PC-3 (cell line): ENCODE data around the gene SLC38A10. TPM values are rescaled to one million over a fixed set of nuclear protein-coding genes. Genes with fewer than 3 reads are reported as not detected.

ENCODE experiments used
- ATAC-seq: fragments of 200-7000 bp; cut with Tn5 transposase; 2 replicates; pipeline ENCODE4 v1.9.1; 2020; ENCODE audit warnings: mild to moderate bottlenecking, moderate library complexity
- BruUV-seq: library from RNA; stranded (reverse); fragments of 400-500 nt; replicated peaks from 2 replicates; lab custom pipeline; 2021; lab: Mats Ljungman, UMichigan
- CTCF ChIA-PET: fragments of 300-600 bp; sonication (Branson Sonifier 250); formaldehyde crosslinking; loops from one replicate; lab custom pipeline; 2022; ENCODE audit warnings: antibody characterized with exemption; lab: Charles Lee
- POLR2A ChIA-PET: fragments of 300-600 bp; sonication (Branson Sonifier 250); formaldehyde crosslinking; loops from one replicate; lab custom pipeline; 2022; ENCODE audit warnings: antibody characterized with exemption; ENCODE audit not compliant: unreplicated experiment; lab: Charles Lee
- DNase-seq: peaks from one replicate; pipeline ENCODE4 v3.0.0-alpha.2; 2015
- H2AFZ ChIP-seq: fragments of 300-600 bp; sonication (generic); 2 replicates; pipeline ENCODE4 v1.6.0; 2016; ENCODE audit warnings: antibody characterized with exemption, low read length
- H3F3A ChIP-seq: fragments of 300-600 bp; sonication (generic); one replicate; pipeline ENCODE4 v1.6.0; 2017; ENCODE audit warnings: antibody characterized with exemption, low read length, control low read depth, mild to moderate bottlenecking; ENCODE audit not compliant: unreplicated experiment
- H3K27ac ChIP-seq: fragments of 300-600 bp; sonication (generic); 2 replicates; pipeline ENCODE4 v1.5.1; 2016; ENCODE audit warnings: mild to moderate bottlenecking, low read length
- H3K27me3 ChIP-seq: fragments of 300-600 bp; sonication (generic); 2 replicates; pipeline ENCODE4 v1.6.1; 2016; ENCODE audit warnings: low read length, mixed read lengths
- H3K36me3 ChIP-seq: fragments of 300-600 bp; sonication (generic); 2 replicates; pipeline ENCODE4 v1.6.1; 2016; ENCODE audit warnings: low read depth, mixed run types, low read length, mixed read lengths
- H3K4me1 ChIP-seq: fragments of 300-600 bp; sonication (generic); 2 replicates; pipeline ENCODE4 v1.5.1; 2016; ENCODE audit warnings: low read length; ENCODE audit not compliant: insufficient read depth
- H3K4me2 ChIP-seq: fragments of 300-600 bp; sonication (generic); 2 replicates; pipeline ENCODE4 v1.6.0; 2016; ENCODE audit warnings: low read length
- H3K4me3 ChIP-seq: fragments of 300-600 bp; sonication (generic); 2 replicates; pipeline ENCODE4 v1.5.1; 2016; ENCODE audit warnings: mild to moderate bottlenecking, low read length, mixed read lengths
- H3K79me2 ChIP-seq: fragments of 300-600 bp; sonication (generic); 2 replicates; pipeline ENCODE4 v1.6.1; 2017; ENCODE audit warnings: low read length, mixed read lengths
- H3K9ac ChIP-seq: fragments of 300-600 bp; sonication (generic); 2 replicates; pipeline ENCODE4 v1.6.0; 2016; ENCODE audit warnings: mild to moderate bottlenecking, low read length
- H3K9me2 ChIP-seq: fragments of 300-600 bp; sonication (generic); replicated peaks from 2 replicates; pipeline ENCODE4 v1.6.1; 2016; ENCODE audit warnings: mixed run types, low read length, mixed read lengths
- H3K9me3 ChIP-seq: fragments of 300-600 bp; sonication (generic); 2 replicates; pipeline ENCODE4 v1.6.1; 2016; ENCODE audit warnings: low read length, mixed read lengths
- H4K20me1 ChIP-seq: fragments of 300-600 bp; sonication (generic); 2 replicates; pipeline ENCODE4 v1.6.1; 2016; ENCODE audit warnings: low read length, mixed read lengths
- EZH2 ChIP-seq: fragments of 300-600 bp; sonication (generic); IDR thresholded peaks from one replicate; pipeline ENCODE4 v1.6.1; 2017; ENCODE audit warnings: antibody characterized with exemption, mild to moderate bottlenecking, low read length; ENCODE audit not compliant: unreplicated experiment
- EZH2phosphoT487 ChIP-seq: fragments of 300-600 bp; sonication (generic); IDR thresholded peaks from 2 replicates; pipeline ENCODE4 v1.6.1; 2018; ENCODE audit warnings: mild to moderate bottlenecking, antibody characterized with exemption, low read length, borderline replicate concordance
- intact Hi-C: fragments of 100-400 bp; cut with micrococcal nuclease; formaldehyde crosslinking; loops from 2 replicates; pipeline ENCODE4 v1.9.0; 2023
- total RNA-seq: library from RNA; depleted of rRNA; stranded (reverse); fragments of >200 nt; gene quantifications from 2 replicates; pipeline ENCODE4 v1.2.3, GENCODE V29; 2014
- TF ChIP-seq, protein P1 (sequence below): fragments of 300-600 bp; sonication (generic); conservative IDR thresholded peaks from 2 replicates; pipeline ENCODE4 v1.5.1; 2017; ENCODE audit warnings: antibody characterized with exemption, low read depth, mild to moderate bottlenecking, low read length

The SLC38A10 gene
- total RNA-seq, 1 experiment from 2014 or later: 77.8 TPM

DNA sequence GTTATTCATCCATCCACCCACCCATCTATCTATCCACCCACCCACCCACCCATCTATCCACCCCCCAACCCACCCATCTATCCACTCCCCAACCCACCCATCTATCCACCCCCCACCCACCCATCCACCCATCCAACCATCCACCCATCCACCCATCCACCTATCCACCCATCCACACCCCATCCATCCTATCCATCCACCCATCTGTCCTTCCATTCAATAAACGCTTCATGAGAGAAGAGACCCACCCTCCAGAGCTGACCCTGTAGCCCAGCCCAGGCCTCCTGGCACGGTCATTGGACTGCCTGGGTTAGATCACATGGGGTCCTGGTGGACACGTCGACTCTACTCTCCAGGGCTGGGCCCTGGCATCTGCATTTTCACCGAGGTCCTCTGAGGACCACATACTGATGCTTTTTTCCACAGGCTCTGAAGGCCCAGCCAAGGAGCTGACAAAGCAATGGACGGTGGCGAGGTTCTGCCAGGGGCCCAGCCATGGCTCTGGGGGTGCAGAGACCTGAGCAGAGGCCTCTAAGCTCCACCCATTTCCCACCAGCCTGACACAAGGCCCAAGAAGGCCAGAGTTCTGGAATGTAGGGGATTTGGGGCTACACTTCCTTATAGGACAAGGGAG, 41.3 kb upstream of the SLC38A10 start:
- intact Hi-C loops: loop anchor here (5.0 kb wide), 1 partner anchor 39 kb away; the partner anchor contains the start of gene SLC38A10
- Histone ChIP-seq H3K27me3 (no peaks in the 10 kb centered on the region), H2AFZ (no peak overlapping the region), H3K9me2 (no peaks in the 10 kb centered on the region), H3K9me3 (no peaks in the 10 kb centered on the region), H3K4me2 (no peak overlapping the region), H3F3A (no peaks in the 10 kb centered on the region), H3K4me3 (no peak overlapping the region), H3K27ac (no peak overlapping the region), H4K20me1 (no peaks in the 10 kb centered on the region), H3K36me3 (no peaks in the 10 kb centered on the region), H3K79me2 (peaks cover 22% of the 10 kb centered on the region), H3K4me1 (peaks cover 35% of the 10 kb centered on the region), H3K9ac (no peak overlapping the region)
- DNase-seq (no peak), ATAC-seq (no peak)
- no TSS peak for BruUV-seq
- ChIA-PET CTCF (interaction anchor here (1.0 kb wide), 1 partner anchor 81 kb away, joined by 3 read pairs; no protein-coding TSS in a partner anchor), POLR2A (interaction anchor here (0.5 kb wide), 1 partner anchor 29 kb away, joined by 4 read pairs; no protein-coding TSS in a partner anchor)
- no peak for TF ChIP-seq EZH2
- no peak for TF ChIP-seq EZH2phosphoT487
- TF ChIP-seq, protein P1, sequence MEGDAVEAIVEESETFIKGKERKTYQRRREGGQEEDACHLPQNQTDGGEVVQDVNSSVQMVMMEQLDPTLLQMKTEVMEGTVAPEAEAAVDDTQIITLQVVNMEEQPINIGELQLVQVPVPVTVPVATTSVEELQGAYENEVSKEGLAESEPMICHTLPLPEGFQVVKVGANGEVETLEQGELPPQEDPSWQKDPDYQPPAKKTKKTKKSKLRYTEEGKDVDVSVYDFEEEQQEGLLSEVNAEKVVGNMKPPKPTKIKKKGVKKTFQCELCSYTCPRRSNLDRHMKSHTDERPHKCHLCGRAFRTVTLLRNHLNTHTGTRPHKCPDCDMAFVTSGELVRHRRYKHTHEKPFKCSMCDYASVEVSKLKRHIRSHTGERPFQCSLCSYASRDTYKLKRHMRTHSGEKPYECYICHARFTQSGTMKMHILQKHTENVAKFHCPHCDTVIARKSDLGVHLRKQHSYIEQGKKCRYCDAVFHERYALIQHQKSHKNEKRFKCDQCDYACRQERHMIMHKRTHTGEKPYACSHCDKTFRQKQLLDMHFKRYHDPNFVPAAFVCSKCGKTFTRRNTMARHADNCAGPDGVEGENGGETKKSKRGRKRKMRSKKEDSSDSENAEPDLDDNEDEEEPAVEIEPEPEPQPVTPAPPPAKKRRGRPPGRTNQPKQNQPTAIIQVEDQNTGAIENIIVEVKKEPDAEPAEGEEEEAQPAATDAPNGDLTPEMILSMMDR: no peak

DNA sequence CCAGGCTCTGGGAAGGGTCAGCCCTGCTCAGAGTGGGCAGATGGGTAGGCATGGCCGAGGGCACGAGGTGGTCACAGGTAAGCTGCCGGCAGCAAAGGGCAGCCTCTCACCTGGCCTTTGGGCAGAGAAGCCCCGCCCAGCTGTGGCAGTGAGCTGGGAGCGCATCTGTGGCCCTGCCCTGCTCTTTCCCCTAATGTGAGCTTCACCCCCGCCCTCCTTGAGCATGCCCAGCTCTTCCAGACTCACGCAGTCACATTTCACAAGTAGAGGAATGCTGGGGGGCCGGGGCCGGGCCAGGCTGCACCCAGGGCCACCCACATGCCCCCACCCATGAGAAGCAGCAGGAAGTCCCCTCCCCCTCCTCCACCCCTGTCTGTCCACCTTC, 40.7 kb upstream of the SLC38A10 start:
- H3K27me3 ChIP-seq: no peaks in the 10 kb centered on the region
- H4K20me1 ChIP-seq: no peaks in the 10 kb centered on the region
- peaks cover 15% of the 10 kb centered on the region for H3K79me2 ChIP-seq
- DNase-seq (peak; percentile 55), ATAC-seq (peak; percentile 60)
- no peaks in the 10 kb centered on the region for H3K9me2 ChIP-seq
- no peaks in the 10 kb centered on the region for H3F3A ChIP-seq
- H3K9me3 ChIP-seq: no peaks in the 10 kb centered on the region
- no TSS peak for BruUV-seq
- 0 out of 2 replicates have a peak overlapping the region, but pooled peaks have one; percentile 35 for H3K4me2 ChIP-seq
- intact Hi-C loops: loop anchor here (5.0 kb wide), 1 partner anchor 38 kb away; the partner anchor contains the start of gene SLC38A10
- no peak overlapping the region for H2AFZ ChIP-seq
- peaks cover 33% of the 10 kb centered on the region for H3K4me1 ChIP-seq
- H3K9ac ChIP-seq: no peak overlapping the region
- ChIA-PET POLR2A (no interaction called here), CTCF (interaction anchor here (1.0 kb wide), 1 partner anchor 81 kb away, joined by 3 read pairs; no protein-coding TSS in a partner anchor)
- H3K36me3 ChIP-seq: no peaks in the 10 kb centered on the region
- H3K4me3 ChIP-seq: no peak overlapping the region
- no peak overlapping the region for H3K27ac ChIP-seq
- TF ChIP-seq, protein P1: no peak
- TF ChIP-seq EZH2: no peak
- TF ChIP-seq EZH2phosphoT487: no peak
